Skin of body (tissue), 2 donors: ENCODE results near the gene NDOR1. TPM values are rescaled to one million over a fixed set of nuclear protein-coding genes. Genes with fewer than 3 reads are reported as not detected.

ENCODE experiments used
- DNase-seq: peaks from one replicate; lab custom pipeline; 2025; lab: John Stamatoyannopoulos, UW
- total RNA-seq: library from RNA; depleted of rRNA; stranded (reverse); fragments of >200 nt; gene quantifications from one replicate; pipeline ENCODE4 v1.2.3, GENCODE V29; 2014

The NDOR1 gene
- total RNA-seq, 1 donor from 2014 or later = 3.0 TPM

DNA sequence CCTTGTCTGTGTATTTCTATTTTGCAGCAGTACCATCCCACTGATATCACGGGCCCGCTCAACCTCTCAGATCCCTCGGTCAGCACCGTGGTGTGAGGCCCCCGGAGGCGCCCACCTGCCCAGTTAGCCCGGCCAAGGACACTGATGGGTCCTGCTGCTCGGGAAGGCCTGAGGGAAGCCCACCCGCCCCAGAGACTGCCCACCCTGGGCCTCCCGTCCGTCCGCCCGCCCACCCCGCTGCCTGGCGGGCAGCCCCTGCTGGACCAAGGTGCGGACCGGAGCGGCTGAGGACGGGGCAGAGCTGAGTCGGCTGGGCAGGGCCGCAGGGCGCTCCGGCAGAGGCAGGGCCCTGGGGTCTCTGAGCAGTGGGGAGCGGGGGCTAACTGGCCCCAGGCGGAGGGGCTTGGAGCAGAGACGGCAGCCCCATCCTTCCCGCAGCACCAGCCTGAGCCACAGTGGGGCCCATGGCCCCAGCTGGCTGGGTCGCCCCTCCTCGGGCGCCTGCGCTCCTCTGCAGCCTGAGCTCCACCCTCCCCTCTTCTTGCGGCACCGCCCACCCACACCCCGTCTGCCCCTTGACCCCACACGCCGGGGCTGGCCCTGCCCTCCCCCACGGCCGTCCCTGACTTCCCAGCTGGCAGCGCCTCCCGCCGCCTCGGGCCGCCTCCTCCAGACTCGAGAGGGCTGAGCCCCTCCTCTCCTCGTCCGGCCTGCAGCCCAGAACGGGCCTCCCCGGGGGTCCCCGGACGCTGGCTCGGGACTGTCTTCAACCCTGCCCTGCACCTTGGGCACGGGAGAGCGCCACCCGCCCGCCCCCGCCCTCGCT is 37.5 kb upstream of the NDOR1 start:
- DNase-seq = no peak

DNA sequence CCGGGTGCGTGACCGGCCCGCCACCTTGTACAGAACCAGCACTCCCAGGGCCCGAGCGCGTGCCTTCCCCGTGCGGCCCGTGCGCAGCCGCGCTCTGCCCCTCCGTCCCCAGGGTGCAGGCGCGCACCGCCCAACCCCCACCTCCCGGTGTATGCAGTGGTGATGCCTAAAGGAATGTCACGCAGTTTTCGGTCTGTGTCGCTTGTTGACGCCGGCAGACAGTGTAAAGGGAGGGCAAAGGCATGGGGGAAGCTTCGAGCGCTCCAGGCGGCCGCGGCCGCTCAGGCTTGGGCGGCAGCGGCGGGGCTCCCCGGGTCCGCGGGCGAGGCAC is 37.0 kb upstream of the NDOR1 start:
- DNase-seq = no peak

DNA sequence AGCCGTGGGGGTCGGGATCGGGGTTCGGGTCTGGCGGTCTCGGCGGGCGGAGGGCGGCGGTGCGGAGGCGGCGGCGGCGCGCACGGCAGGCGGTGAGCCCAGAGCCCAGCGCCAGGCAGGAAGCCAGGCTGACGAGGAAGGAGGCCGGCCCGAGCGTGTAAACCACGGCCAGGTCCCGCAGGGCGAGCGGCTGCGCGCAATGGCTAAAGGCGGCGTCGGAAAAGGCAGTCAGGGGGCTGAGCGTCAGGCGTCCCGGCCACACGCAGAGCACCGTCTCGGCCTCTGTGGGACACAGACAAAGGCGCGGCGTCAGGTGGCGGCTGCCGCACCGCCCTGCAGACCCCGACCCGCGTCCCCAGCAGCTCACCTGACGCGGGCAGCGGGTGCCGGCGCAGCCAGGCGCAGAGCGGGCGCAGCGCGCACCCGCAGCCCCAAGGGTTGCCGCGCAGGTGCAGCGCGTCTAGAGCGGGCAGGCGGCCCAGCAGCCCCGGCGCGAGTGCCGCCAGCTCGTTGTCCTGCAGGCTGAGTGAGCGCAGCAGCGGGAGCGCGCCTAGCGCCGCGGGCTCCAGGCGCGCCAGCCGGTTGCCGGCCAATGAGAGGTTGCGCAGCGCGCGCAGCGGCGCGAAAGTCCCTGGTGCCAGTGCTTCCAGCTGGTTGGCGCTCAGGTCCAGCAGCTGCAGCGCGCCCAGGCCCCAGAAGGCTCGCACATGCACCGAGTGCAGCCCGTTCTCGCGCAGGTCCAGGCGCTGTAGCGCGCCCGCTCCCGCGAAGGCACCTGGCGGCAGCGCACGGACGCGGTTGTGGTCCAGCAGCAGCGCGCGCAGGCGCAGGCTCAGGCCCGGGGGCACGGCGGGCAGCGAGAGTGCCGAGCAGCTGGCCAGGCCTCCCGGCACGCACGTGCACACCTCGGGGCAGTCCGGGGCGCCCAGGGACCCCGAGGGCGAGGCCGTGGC is 36.3 kb upstream of the NDOR1 start:
- no peak for DNase-seq

DNA sequence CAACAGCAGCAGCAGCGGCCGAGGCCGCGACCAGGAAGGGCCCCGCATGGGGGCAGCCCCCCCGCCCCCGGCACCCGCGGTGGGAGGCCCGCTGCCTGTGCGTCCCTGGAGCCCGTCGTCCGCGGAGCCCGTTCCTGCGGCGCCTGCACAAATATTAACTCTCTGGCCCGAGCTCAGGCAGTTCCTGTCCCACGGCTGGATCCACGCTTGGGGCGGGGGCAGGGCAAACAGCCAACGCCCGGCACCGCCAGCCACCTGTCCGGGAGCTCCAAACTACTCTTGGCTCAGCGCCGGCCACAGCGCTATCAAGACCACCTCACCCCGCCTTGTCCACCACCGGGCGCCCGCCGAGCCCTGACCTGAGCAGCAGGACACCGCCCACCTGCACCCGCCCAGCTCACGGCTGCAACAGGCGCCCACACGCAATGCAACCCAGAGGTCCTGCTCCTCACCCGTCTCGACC is 35.6 kb upstream of the NDOR1 start, which contains the start of gene LRRC26:
TSS of gene LRRC26 (minus strand) at position 156 of the 463 bp plus-strand sequence. CDS start at position 48, 108 bp downstream.
- DNase-seq = no peak

DNA sequence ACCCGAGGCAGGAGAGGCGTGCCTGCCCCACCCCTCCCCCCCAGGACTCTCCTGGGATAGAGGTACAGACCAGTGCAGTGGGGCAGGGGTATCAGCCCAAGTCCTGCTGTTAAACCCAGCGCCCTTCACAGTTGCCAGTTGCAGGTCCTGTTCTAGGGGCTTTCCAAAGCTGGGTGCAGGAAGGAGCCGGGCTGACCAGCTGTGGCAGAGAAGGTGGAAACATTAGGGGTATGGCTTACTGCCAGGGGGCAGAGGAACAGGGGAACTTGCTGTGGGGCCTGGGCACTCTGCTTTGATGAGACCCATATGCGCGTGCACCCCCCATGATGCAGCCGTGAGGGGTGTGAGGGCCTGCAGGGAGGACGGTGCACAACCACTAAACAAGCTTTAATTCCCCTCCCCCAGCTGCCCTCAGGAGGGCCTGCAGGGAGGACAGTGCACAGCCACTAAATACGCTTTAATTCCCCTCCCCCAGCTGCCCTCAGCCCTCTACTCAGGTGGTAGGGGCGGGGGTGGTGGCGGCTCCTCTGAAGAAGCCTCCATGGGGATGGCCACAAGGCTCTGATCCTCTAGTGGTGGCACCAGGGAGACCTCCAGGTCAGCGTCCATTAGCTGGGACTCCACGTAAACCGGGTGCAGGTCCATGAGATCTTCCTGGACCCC is 34.9 kb upstream of the NDOR1 start:
- DNase-seq = no peak

DNA sequence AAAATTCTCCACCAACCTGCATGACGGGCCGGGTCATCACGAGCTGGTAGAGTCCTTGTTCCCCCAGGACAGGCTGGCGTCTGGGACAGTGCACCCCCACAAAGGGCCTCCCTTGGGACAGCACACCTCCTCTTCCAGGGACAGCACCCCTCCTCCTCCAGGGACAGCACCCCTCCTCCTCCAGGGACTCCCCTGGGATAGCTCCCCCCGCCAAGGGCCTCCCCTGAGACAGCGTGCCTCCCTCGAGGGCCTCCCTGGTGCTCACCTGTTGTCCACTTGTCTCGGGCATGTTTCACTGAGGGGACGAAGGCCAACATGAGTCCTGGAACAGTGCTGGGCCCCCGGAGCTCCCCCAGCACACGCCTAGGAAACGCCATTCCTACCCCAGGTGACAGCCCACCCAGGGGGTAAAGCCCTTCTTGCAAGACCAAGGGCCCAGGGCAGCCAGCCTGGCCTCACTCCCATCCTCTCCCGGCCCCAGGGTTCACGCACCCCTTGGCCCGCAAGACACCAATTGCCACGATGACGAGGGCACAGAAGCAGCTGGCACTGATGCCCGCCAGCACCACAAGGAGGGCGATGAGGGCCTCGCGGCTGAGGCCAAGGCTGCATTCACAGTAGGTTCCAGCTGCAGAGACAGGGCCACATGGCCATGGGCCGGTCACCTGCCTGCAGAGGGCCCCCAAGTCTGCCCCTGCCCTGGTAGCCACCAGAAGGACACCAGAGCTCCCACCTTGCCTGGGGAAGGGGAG is 34.2 kb upstream of the NDOR1 start:
- DNase-seq = no peak

DNA sequence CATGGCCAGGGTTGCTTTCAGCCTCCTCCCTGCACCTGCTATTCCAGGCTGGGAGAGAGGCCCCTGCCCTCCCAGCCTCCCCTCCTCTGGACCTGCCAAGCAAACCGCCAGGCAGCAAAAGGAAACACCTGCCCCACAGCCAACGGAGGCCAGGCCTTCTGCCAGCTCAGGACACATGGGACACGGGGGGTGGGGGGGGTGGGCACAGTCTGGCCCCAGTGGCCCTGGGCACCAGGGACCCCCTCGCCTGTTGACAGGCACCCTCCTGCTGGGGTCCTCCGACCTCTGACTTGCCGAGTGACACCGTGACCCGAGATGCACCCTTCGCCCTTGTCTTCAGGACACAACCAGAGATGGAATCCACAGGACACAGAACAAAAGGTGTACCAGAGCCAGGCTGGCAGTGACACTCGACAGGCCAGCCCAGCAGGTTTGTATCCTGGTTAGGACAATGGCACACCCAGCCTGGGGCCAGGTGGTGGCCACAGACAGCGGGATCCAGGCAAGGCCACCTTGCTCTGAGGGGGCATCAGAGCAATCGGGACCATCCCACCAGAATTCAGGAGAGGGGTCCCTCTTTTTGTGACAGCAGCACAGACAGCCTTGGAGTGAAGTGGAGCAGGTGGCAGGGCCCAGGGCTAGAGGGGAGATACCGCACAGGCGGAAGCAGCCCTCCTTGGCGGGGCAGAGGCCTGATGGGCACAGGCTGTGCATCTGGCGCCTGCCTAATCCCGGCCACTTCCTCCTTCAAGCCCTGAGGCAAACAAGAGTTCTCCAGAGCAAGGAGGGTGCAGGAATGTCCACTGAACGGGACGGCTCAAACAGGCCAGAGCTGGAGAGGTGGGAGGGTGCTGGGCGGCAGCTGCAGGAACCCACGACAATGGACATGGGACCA is 32.4 kb upstream of the NDOR1 start:
- no peak for DNase-seq

DNA sequence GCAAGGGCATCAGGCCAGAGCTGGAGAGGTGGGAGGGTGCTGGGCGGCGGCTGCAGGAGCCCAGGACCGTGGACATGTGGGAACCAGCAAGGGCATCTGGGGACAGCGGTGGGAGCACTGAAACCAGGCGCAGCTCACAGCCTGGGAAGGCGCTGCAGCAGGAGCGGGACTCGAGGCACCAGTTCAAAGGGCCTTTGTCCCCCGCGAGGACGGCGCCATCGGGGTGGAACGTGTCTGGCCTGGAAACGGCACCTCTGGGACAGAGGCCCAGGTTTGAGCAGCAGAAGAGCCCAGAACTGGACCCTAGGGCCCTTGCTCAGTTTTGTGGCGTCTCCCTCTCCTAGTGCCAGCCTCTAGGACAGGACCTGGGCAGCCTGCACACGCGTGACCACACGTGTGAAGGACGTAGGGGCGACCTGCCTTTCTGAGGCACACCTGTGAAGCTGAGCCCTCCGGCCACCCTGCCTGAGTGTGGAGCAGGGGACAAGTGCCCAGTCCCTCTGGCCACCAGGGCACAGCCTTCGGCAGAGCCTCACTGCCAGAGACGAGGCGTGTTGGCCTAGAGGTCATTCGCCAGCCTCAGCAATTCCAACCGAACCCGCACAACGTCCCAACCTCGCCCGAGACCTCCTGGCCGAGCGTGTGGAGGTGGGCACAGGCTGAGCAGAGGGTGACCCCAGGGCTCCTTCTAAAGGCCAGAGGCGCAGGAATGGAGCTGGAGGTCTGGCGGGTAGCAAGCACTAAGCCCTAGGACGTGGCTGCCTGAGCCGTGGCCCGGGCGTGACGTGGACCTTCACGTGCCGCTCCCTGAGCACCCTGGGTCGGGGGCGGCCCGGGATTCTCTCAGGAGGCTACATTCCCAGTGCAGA is 31.5 kb upstream of the NDOR1 start:
- DNase-seq = no peak

DNA sequence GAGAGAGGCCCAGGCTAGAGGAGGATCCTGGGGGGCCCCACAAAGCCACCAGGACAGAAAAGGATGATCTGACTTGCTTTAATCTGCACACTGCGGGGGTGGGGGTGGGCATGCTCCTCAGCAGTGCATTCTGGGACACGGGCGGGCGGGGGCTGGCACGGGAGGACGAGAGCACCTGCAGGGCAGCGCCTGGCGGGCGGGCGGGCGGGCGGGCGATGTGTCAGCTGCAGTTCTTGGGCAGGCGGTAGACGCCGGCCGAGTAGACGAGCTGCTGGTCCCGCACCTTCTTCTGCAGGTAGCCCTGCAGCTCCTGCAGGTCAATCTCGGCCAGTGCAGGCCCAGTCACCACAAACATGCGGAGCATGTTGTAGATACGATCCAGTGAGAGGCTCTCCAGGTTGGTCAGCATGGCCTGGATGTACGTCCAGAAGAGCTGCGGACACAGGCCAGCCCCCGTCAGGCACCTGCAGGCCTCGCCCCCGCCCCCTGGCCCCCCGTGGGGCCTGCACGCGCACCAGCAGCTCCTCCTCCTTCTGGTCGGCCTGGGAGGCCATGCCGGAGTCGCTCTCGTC is 30.7 kb upstream of the NDOR1 start:
- no peak for DNase-seq

DNA sequence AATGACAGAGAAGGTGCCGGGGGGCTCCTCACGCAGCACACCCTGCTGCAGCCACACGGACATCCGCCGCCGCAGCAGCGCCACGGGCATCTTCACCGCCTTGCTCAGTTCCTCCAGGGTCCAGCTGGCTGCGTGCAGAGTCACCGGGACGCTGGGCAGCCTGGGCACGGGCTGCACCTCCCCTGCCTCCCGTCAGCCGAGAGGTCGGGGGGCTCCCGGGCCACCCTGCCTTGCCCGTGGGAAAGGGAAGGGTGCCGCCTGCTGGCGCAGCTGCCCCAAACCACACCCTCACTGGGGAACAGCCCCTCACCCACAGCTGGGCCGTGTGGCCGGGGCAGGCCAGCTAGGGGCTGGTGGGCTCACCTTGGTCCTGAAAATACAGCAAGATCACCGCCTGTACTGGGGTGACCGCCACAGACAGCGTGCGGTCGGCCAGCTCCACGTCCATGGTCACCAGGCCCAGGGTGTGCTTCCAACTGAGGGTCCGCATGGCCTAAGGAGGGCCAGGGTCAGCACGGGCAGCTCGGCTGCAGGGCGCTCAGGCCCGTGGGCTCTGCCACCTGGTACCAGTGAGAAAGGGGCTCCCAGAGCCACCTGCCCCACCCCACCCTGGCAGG is 30.0 kb upstream of the NDOR1 start:
- no peak for DNase-seq

DNA sequence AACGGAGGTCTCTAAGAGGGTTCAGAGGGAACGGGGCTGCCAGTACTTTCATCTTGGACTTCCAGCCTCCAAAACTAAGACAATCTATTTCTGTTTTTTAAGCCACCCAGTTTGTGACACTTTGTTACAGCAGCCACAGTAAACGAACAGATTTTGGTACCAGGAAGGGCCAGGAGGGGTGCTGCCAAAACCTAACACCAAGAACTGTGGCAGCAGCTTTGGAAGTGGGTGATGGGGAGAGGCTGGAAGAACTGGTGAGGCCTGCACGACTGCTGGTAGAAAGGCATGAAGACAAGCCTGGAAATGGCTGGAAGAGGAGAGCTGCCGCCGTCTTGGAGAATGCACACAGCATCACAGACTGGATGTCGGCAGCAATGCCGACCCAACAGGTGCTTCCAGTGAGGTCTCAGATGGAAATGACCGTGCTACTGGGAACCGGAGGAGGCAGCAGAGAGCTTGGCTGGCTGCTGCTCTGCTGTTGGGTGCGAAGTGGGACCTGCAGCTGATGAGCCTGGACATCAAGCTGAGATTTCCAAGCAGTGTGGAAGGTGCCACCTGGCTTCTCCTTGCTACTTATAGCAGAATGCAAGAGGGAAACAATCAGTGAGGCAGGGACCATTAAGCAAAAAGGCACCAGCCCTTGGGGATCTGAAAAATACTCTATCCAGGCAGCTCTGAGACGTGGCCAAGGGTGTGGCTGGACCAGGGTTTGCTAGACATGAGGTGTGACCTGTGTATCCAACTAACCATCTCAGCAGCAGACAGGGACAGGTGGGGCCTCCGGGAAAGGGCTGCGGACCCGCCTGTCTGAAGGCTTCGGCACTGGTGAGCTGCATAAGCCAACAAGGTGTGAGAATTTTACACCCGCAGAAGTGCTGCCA is 29.0 kb upstream of the NDOR1 start:
- no peak for DNase-seq

DNA sequence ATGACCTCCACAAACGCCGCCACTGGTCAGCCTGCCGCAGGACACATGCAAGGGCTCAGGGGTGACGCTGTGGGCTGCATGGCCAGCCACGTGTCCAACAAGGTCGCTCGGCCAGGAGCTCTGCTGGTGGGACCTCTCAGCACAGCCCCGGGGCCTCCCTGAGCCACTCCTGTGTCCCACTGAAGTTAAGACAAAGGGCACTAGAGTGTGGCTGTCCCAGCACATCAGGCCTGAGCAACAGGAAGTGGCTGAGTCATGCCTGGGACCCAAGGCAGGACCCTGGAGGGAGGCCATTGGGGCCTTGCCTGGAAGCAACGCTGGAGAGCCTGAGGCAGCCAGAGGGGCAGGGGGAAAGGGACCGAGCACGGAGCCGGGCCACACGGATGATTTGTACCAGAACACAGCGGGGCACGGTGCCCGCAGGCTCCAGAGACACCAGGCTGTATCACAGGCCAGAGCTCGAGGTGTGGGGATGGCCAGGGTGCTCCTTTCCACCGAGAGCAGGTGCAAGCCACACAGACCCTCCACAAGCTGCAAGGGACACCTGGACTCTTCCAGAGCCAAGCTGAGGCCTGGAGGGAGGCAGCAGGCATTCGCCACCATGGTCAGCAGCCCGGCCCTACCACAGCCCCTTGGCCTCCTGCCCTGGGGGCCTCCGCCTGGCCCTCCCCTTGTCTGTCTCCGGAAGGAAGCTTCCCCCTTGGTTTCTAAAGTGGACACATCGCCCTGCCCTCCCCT is 27.1 kb upstream of the NDOR1 start:
- DNase-seq = no peak

DNA sequence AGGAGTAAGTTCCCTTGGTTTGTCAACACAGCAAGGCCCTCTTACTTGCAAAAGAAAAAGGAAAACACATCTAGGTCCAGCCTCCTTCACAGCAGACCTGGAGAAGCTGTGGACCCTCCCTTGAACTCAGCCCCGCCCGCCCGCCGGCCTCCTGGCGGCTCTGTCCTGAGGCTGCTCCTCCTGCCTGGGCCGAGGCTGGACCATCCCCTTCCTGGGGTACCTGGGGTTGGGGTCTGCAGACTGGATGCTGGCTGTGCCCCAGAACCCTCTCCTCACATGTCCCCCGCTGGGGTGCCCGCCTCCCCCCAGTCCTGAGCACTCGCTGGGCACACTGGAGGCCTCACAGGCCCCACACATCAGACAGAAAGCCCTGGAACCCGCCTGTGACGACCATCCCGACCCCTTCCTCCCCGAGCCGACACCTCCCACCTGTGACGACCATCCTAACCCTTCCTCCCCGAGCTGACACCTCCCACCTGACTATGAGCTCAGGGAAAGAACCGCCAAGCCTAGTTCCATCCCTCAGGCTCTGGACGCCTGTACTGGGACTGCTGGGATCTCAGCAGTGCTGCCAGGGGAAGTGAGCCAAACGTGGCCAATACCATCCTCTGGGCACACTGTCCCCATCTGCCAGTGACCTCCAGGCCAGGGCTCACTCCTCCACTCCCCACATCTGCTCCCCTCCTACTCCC is 26.4 kb upstream of the NDOR1 start:
- no peak for DNase-seq

DNA sequence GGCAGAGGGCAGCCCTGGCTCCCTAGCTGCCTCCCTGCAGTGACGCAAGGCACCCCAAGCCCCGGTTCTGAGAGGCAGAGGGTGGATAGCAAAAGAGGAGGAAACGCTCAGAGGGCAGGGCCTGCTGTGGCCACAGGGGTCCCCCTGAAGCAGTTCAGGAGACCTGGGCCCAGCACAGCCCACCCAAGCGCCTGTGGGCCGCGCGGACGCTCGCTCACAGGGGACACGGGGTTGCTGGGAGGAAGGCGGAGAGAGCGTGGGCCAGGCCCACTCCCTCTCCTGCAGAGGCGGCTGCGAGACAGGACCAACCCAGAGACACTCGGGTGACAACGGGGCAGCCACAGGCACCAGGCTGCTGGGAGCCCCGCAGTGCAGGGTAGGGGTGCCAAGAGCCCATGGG is 25.7 kb upstream of the NDOR1 start:
- no peak for DNase-seq

DNA sequence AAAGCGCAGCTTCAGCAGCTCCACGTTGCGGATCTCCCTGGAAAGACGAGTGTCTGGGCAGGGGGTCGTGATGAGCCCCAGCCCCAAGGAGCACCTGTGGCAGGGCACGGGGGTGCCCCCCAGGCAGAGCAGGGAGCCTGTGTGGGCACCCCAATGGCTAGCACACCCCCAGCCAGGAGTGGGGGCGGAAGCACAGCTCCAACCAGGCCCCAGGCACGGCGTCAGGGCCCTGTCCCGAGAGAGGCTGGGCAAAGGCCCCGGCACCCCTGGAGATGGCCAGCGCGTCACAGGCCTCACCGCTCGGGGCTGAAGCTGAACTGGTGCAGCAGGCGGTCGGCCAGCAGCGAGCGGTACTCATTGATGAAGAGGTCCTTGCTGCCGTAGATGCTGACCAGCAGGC is 25.0 kb upstream of the NDOR1 start:
- DNase-seq = no peak

DNA sequence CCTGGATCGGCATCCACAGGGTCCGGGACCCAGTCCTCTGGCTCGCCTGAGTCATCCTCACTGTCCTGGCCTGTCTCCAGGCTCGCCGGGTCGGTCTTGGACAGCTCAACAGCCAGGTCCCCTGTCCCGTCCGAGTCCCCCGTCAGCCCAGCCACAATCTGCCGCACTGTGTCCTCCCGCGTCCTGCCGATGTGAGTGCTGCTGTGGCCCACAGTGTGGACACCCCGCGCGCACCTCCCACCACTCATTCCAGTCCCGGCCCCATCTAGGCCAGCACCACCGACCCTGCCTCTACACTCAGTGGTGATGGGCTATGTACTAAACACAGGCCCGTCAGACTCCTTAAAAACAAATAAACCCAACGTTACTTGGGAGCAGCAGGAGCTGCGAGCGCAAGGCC is 23.8 kb upstream of the NDOR1 start:
- DNase-seq = no peak
